ENCODE data around the gene STK10.

Gene STK10

GRCh38 chr5:172145870-172146747 lies 41.9 kb downstream of the STK10 start:
- TF ChIP-seq CEBPB (IDR thresholded peaks at IDR 0.05) (no peak), ZBTB7A (IDR thresholded peaks at IDR 0.05; ENCODE audit: low read depth) (no peak), TEAD4 (IDR thresholded peaks at IDR 0.05) (no peak), EP300 (IDR thresholded peaks at IDR 0.05; ENCODE audit: borderline replicate concordance) (no peak), USF1 (IDR thresholded peaks at IDR 0.05) (no peak), NFIC (IDR thresholded peaks at IDR 0.05) (no peak), TCF12 (IDR thresholded peaks at IDR 0.05; ENCODE audit: low read depth) (no peak), YY1 (IDR thresholded peaks at IDR 0.05; ENCODE audit: low read depth) (no peak), TAF1 (IDR thresholded peaks at IDR 0.05; ENCODE audit: low read depth) (no peak), RAD21 (IDR thresholded peaks at IDR 0.05; ENCODE audit: low read depth) (no peak), CREB1 (IDR thresholded peaks at IDR 0.05; ENCODE audit: low read depth) (no peak)
- TF ChIP-seq, protein P1, sequence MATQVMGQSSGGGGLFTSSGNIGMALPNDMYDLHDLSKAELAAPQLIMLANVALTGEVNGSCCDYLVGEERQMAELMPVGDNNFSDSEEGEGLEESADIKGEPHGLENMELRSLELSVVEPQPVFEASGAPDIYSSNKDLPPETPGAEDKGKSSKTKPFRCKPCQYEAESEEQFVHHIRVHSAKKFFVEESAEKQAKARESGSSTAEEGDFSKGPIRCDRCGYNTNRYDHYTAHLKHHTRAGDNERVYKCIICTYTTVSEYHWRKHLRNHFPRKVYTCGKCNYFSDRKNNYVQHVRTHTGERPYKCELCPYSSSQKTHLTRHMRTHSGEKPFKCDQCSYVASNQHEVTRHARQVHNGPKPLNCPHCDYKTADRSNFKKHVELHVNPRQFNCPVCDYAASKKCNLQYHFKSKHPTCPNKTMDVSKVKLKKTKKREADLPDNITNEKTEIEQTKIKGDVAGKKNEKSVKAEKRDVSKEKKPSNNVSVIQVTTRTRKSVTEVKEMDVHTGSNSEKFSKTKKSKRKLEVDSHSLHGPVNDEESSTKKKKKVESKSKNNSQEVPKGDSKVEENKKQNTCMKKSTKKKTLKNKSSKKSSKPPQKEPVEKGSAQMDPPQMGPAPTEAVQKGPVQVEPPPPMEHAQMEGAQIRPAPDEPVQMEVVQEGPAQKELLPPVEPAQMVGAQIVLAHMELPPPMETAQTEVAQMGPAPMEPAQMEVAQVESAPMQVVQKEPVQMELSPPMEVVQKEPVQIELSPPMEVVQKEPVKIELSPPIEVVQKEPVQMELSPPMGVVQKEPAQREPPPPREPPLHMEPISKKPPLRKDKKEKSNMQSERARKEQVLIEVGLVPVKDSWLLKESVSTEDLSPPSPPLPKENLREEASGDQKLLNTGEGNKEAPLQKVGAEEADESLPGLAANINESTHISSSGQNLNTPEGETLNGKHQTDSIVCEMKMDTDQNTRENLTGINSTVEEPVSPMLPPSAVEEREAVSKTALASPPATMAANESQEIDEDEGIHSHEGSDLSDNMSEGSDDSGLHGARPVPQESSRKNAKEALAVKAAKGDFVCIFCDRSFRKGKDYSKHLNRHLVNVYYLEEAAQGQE (IDR thresholded peaks at IDR 0.05; ENCODE audit: low read depth), result no peak
- TF ChIP-seq, protein P2, sequence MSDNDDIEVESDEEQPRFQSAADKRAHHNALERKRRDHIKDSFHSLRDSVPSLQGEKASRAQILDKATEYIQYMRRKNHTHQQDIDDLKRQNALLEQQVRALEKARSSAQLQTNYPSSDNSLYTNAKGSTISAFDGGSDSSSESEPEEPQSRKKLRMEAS (IDR thresholded peaks at IDR 0.05), result no peak

GRCh38 chr5:172144931-172145869 lies 42.8 kb downstream of the STK10 start:
- no peak for TF ChIP-seq TAF1 (IDR thresholded peaks at IDR 0.05; ENCODE audit: low read depth)
- TF ChIP-seq FOXM1 (IDR thresholded peaks at IDR 0.05; ENCODE audit: borderline replicate concordance, low read depth), result no peak
- TF ChIP-seq, protein P1 (IDR thresholded peaks at IDR 0.05; ENCODE audit: low read depth), result no peak
- TF ChIP-seq RAD21 (IDR thresholded peaks at IDR 0.05; ENCODE audit: low read depth), result no peak
- TF ChIP-seq EP300 (IDR thresholded peaks at IDR 0.05; ENCODE audit: borderline replicate concordance), result no peak
- TF ChIP-seq YY1 (IDR thresholded peaks at IDR 0.05; ENCODE audit: low read depth), result no peak
- no peak for TF ChIP-seq CEBPB (IDR thresholded peaks at IDR 0.05)
- TF ChIP-seq, protein P2 (IDR thresholded peaks at IDR 0.05), result no peak
- TF ChIP-seq EGR1 (IDR thresholded peaks at IDR 0.05), result no peak
- TF ChIP-seq USF1 (IDR thresholded peaks at IDR 0.05), result no peak
- TF ChIP-seq NFIC (IDR thresholded peaks at IDR 0.05), result no peak
- TF ChIP-seq ZBTB7A (IDR thresholded peaks at IDR 0.05; ENCODE audit: low read depth), result no peak
- TF ChIP-seq CREB1 (IDR thresholded peaks at IDR 0.05; ENCODE audit: low read depth), result no peak
- no peak for TF ChIP-seq TCF12 (IDR thresholded peaks at IDR 0.05; ENCODE audit: low read depth)
- TF ChIP-seq TEAD4 (IDR thresholded peaks at IDR 0.05), result no peak

DNA sequence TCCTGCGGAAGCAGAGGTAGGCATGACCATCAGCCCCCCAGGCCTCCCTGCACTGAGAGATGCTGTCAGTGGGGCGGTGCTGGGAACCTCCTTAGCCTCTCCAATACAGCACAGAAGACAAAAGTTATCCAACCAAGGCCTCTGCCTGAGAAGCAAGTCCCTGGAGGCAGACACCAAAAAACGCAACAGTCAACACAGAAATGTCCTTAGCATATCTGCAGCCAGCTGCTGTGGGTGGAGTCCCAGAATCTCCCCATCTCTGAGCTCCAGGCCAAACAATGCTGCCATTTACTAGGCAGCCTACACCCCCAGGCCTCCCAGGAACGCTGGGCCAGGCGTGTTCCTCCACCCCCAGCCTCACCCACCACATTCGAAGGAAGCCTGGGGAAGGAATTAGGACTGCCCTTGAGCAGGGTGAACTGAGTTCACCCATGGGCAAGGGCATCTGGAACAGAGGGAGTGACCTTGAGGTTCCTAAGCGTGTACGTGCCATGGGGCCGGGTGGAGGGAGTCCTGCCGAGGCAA lies 43.7 kb downstream of the STK10 start:
- no peak for TF ChIP-seq RAD21 (IDR thresholded peaks at IDR 0.05; ENCODE audit: low read depth)
- TF ChIP-seq FOXM1 (IDR thresholded peaks at IDR 0.05; ENCODE audit: borderline replicate concordance, low read depth), result no peak
- TF ChIP-seq TEAD4 (IDR thresholded peaks at IDR 0.05), result no peak
- no peak for TF ChIP-seq CREB1 (IDR thresholded peaks at IDR 0.05; ENCODE audit: low read depth)
- no peak for TF ChIP-seq YY1 (IDR thresholded peaks at IDR 0.05; ENCODE audit: low read depth)
- TF ChIP-seq, protein P1 (IDR thresholded peaks at IDR 0.05; ENCODE audit: low read depth), result no peak
- no peak for TF ChIP-seq USF1 (IDR thresholded peaks at IDR 0.05)
- no peak for TF ChIP-seq EP300 (IDR thresholded peaks at IDR 0.05; ENCODE audit: borderline replicate concordance)
- TF ChIP-seq TCF12 (IDR thresholded peaks at IDR 0.05; ENCODE audit: low read depth), result no peak
- no peak for TF ChIP-seq EGR1 (IDR thresholded peaks at IDR 0.05)
- TF ChIP-seq, protein P2 (IDR thresholded peaks at IDR 0.05), result no peak
- TF ChIP-seq CEBPB (IDR thresholded peaks at IDR 0.05), result no peak
- no peak for TF ChIP-seq ZBTB7A (IDR thresholded peaks at IDR 0.05; ENCODE audit: low read depth)
- TF ChIP-seq TAF1 (IDR thresholded peaks at IDR 0.05; ENCODE audit: low read depth), result no peak
- TF ChIP-seq NFIC (IDR thresholded peaks at IDR 0.05), result no peak

Data from Ishikawa (cell line).